MG63 (cell line): Measurements from ENCODE around the gene HERC3. TPM values are rescaled to one million over a fixed set of nuclear protein-coding genes. Genes with fewer than 3 reads are reported as not detected.

Source experiments
- DNase-seq: peaks from one replicate; pipeline ENCODE4 v3.0.0-alpha.2; 2020
- H3K27me3 ChIP-seq: fragments of 250-450 bp; sonication (Bioruptor Pico); 2 replicates; pipeline ENCODE4 v1.5.1; 2020; ENCODE audit warnings: mild to moderate bottlenecking, moderate library complexity
- H3K36me3 ChIP-seq: fragments of 250-450 bp; sonication (Bioruptor Pico); 2 replicates; pipeline ENCODE4 v1.5.1; 2020; ENCODE audit warnings: mild to moderate bottlenecking, moderate library complexity
- H3K4me3 ChIP-seq: fragments of 250-450 bp; sonication (Bioruptor Pico); 2 replicates; pipeline ENCODE4 v1.5.1; 2020; ENCODE audit warnings: mild to moderate bottlenecking, moderate library complexity
- H3K9me3 ChIP-seq: fragments of 250-450 bp; sonication (Bioruptor Pico); 2 replicates; pipeline ENCODE4 v1.5.1; 2020; ENCODE audit warnings: mild to moderate bottlenecking, moderate library complexity
- total RNA-seq: library from RNA; depleted of rRNA; stranded (reverse); fragments of >200 nt; shearing (Covaris generic); gene quantifications from 2 replicates; pipeline ENCODE4 v1.2.3, GENCODE V29; 2014; ENCODE audit warnings: low replicate concordance; rRNA removed

HERC3 gene
- 3.3 and 26.0 TPM in 2 replicates for total RNA-seq

DNA sequence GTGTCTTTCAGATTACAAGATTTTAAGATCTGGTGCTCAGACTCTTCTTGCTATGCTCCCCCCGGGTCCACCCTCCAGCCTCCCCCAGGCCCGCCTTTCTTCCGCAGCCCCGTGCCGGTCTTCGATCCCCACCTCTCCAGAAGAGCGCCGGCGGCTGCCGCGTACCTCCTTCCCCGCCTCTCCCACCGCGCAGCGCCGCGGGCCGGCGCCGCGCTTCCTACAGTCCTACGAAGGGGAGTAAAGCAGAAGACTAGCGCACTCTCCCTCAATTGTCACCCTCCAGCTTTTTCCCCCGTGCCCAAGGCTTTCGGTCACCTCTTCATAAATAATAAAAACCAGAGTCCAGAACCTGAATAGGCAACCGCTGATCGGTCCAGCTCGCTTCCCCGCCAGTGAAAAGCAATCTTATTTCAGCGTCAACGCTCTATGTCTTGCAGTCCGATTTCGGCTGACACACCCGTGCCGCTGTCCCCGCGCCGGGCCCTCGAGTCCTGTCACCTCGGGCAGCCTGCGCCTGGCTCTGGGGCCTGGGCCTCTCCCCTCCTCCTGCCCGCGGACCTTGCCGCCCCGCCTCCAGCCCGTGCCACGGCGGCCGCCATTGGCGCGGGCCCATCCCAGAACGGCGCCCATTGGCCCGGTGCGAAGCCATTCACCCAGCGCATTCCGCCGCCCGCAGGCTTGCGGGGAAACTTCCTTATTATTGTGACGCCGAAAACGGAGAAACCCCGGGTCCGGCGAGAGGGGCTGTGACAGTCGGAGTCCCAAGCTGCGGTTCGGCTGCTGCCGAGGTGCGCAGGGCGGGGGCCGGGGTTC, at the start of gene HERC3:
TSS of gene HERC3 (plus strand) at position 694 of the 813 bp plus-strand sequence. CDS start 13,344 bp downstream, outside the sequence.
- peak; percentile 82 for DNase-seq
- peak within 1 kb of the TSS; percentile 71 for H3K4me3 ChIP-seq
- no peaks in the 10 kb centered on the region for H3K36me3 ChIP-seq
- H3K27me3 ChIP-seq = no peaks in the 10 kb centered on the region
- H3K9me3 ChIP-seq = no peaks in the 10 kb centered on the region

DNA sequence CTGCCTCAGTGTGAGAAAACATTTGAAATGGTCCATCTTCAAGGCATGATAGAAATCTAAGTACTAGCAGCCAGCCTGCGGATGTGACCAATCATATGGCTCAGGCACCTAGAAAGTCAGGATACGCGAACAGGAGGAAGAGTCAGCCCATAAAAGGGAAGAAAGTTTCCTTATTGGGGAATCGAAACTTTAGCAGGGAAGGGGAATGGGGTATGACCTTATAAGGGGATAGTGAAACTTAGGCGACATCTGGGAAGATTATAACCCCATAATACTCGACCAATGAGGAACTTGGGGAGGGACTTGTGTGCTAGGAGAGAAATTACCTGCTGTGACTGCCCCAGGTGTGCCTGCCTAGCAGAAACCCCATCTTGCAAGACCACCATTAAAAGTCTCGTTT, 42.5 kb upstream of the HERC3 start:
- Histone ChIP-seq H3K9me3 (no peaks in the 10 kb centered on the region), H3K4me3 (no peak overlapping the region), H3K36me3 (no peaks in the 10 kb centered on the region), H3K27me3 (no peaks in the 10 kb centered on the region)
- DNase-seq = no peak

DNA sequence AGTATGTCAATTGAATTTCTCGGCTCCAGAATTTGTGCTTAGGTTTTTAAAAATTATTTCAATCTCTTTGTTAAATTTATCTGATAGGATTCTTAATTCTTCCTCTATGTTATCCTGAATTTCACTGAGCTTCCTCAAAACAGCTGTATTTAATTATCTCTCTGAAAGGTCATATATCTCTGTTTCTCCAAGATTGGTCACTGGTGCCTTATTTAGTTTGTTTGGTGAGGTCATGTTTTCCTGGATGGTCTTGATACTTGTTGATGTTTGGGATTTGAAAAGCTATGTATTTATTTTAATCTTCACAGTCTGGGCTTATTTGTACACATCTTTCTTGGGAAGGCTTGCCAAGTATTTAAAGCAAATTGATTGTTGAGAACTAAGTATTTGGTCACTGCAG, 24.7 kb upstream of the HERC3 start:
- Histone ChIP-seq H3K36me3 (no peaks in the 10 kb centered on the region), H3K4me3 (no peak overlapping the region), H3K27me3 (no peaks in the 10 kb centered on the region), H3K9me3 (no peaks in the 10 kb centered on the region)
- no peak for DNase-seq

DNA sequence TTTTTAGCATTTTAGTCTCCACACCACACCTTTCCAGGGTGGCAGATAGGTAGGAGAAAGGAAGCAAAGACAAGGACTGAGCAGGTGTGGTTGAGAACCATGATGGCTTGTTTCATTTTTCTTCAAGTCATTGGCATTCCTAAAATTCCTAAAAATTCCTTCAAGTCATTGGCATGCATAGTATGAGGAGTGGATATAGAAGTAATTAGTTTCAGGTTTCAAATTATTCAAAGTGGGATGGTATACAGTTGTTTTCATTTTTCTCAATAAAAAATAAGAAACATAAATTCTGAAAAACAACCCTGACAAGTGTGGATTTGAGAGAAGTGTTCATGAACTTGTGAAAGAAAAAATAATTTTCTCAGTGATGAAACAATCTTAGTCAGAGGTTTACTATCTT, 22.3 kb upstream of the HERC3 start:
- Histone ChIP-seq H3K9me3 (no peaks in the 10 kb centered on the region), H3K36me3 (no peaks in the 10 kb centered on the region), H3K4me3 (no peak overlapping the region), H3K27me3 (no peaks in the 10 kb centered on the region)
- DNase-seq = no peak

DNA sequence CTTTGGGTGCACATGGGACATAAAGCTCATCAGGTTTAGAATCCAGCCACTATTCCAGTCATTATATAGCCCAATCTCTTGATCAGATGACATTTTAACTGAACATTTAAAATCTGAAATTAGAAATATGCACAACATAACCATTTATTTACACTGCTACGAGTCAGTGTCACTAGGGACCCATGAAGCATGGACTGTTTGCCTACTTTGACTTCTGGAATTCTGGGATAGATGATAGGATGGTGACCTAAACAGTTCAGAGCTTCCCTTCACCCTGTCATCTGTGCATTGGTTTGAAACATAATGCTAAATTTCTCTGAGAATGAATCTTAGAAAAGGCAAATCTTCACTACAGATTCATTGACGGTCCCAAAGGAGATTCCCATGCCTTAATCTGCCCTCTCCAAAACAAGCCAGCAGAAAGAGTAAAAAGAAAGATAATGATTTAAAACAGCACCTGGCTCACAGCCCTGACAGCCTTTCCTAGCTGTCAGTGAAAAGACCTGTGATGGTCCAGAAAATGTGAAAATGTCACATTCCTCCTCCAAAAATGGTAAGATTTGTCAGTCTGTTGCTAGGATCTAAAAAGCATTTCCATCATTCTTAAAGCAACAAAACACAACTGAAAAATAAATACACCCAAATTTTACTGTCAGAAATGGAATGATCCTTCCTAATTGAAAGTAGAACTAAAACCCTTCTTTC, 18.9 kb upstream of the HERC3 start:
- H3K4me3 ChIP-seq = no peak overlapping the region
- H3K9me3 ChIP-seq = no peaks in the 10 kb centered on the region
- H3K27me3 ChIP-seq = no peaks in the 10 kb centered on the region
- H3K36me3 ChIP-seq = no peaks in the 10 kb centered on the region
- DNase-seq = no peak

DNA sequence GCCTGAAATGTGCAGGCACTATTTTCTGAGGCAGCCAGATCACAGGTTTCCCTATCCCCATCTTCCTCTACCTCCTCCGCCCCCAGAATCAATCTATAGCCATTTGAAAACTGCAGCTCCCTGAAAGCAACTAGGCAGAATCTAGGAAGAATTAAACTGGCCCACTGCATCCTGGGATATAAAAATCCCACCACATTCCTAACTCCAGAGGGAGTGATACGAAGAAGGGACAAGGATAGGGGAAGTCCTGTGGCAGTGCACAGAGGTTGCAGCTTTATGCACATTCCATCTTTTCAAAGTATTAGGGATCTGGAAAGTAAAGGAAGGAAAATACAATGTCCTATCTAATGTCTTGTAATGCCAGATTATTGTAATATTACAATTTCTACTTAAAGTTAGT, 18.3 kb upstream of the HERC3 start:
- DNase-seq = no peak
- no peaks in the 10 kb centered on the region for H3K36me3 ChIP-seq
- H3K27me3 ChIP-seq = no peaks in the 10 kb centered on the region
- no peak overlapping the region for H3K4me3 ChIP-seq
- no peaks in the 10 kb centered on the region for H3K9me3 ChIP-seq

DNA sequence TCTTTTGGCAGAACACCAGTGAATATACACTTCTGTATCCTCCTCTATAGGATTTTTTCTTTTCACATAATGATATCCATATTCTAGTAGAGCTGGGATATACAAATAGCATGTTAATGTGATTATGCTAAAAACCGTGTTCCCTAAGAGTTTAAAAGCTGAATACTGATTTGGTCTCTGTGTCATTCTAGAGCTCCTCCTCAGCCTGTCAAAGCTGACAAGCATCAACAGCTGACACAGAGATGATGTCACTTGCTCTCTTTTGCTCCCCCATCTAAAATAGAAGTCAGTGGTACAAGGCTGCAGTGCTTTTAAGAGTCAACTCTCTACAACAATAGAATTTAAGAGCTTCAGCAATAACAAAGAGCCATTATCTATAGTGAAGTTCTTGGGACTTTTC, 17.1 kb upstream of the HERC3 start:
- Histone ChIP-seq H3K4me3 (no peak overlapping the region), H3K36me3 (no peaks in the 10 kb centered on the region), H3K9me3 (no peaks in the 10 kb centered on the region), H3K27me3 (no peaks in the 10 kb centered on the region)
- no peak for DNase-seq

DNA sequence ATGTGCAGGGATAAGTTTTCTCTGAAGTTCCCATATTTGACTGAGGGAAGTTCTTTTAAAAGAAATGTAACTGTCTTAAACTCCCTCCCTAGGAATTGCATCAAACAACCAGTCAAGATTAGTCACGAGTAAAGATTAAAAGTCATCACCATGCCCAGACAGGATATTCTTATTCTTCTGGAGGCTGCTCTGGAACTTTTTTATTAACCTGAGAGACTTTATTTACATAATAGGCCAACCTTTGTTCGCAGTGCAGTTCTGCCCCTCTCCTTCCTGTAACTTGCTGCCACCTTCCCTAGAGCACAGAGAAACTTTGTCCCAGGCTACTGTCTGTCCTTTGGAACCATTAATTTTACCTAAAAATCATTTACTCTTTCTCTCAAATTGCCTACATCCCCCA, 9.8 kb upstream of the HERC3 start:
- no peak for DNase-seq
- Histone ChIP-seq H3K9me3 (no peaks in the 10 kb centered on the region), H3K4me3 (no peak overlapping the region), H3K27me3 (no peaks in the 10 kb centered on the region), H3K36me3 (no peaks in the 10 kb centered on the region)

DNA sequence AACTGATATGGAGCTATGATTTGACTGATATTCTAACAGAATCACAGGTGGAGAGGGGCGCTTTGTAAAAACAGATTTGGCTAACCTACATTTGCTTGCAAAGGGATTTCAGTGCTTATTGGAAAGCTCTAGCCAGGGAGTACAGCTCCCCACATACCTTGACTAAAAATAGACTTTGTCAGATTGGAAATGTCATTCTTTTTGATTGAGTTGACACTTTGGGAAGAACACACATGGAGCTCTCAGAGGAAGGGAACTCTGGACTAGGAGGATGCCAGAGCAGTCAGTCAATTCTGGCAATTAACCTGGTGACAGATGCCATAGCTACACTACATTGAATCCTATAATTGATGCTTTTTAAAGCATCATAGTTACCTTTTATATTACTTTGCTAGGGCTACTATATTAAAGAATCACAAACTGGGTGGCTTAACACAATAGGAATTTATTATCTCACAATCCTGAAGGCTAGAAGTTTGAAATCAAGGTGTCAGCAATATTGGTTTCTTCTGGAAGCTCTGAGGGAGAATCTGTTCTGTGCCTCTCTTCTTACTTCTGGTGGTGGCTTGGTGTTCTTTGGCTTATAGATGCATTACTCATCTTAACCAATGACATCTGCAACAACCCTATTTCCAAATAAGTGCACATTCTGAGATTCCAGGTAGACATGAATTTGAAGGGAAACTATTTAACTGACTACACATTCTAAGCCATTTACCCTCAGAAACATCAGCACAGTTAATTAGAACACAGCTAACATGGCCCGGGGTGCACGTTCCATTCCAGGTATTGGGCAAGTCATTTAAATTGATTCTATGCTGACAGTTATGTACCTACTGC, 8.4 kb upstream of the HERC3 start:
- H3K9me3 ChIP-seq = no peaks in the 10 kb centered on the region
- no peak for DNase-seq
- H3K36me3 ChIP-seq = no peaks in the 10 kb centered on the region
- no peak overlapping the region for H3K4me3 ChIP-seq
- no peaks in the 10 kb centered on the region for H3K27me3 ChIP-seq

DNA sequence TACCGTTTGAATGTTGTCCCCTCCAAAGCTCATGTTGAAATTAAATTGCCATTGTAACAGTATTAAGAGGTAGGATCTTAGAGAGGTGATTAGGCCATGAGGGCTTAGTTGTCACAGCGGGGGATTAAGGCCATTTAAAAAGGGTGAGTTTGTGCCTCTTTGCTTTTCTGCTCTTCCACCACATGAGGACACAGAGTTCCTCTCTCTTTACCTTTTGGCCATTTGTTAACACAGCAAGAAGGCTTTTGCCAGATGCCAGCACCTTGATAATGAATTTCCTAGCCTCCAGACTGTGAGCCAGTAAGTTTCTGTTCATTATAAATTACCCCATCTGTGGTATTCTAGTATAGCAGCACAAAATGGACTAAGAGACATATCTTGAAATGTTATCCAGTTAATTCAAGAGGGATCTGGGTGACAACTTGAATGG, 7.8 kb upstream of the HERC3 start:
- H3K36me3 ChIP-seq = no peaks in the 10 kb centered on the region
- H3K9me3 ChIP-seq = no peaks in the 10 kb centered on the region
- no peak overlapping the region for H3K4me3 ChIP-seq
- no peaks in the 10 kb centered on the region for H3K27me3 ChIP-seq
- no peak for DNase-seq

DNA sequence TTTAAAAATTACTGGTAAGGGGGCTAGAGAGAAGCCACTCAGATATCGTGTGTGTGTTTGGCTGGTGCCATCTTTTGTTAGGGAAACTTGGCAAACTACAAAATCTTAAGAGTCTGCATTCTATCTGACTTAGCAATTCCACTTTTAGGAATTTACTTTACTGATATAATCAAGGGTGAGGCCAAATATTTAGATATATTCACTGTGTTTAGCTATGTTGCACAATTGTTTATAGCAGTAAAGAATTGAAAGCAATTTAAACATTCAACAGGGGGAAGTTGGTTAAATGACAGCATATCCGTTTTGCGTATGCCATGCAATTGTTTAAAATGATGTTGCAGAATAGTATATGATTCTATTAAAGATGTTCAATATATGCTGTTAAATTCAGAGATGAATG, 6.4 kb upstream of the HERC3 start:
- no peak overlapping the region for H3K4me3 ChIP-seq
- no peaks in the 10 kb centered on the region for H3K27me3 ChIP-seq
- no peak for DNase-seq
- no peaks in the 10 kb centered on the region for H3K9me3 ChIP-seq
- no peaks in the 10 kb centered on the region for H3K36me3 ChIP-seq

DNA sequence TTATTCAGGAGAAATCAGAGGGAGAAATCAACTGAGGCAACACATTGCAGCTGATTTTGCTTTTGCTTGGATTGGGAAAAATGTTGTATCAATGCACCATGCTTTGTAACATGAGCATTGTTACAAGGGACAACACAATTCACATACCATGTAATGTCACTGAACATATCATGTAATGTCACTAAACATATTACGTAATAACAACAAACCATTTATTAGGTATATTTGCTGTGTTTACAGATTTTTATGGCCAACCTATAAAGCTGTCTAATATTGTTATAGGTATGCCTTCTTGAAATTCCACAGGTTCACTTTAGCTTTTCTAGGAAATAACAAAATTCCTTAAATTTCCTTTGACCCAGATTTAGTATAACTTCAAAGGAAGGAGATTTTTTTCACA, 5.0 kb upstream of the HERC3 start:
- Histone ChIP-seq H3K27me3 (no peaks in the 10 kb centered on the region), H3K4me3 (no peak overlapping the region), H3K36me3 (no peaks in the 10 kb centered on the region), H3K9me3 (no peaks in the 10 kb centered on the region)
- DNase-seq = no peak

DNA sequence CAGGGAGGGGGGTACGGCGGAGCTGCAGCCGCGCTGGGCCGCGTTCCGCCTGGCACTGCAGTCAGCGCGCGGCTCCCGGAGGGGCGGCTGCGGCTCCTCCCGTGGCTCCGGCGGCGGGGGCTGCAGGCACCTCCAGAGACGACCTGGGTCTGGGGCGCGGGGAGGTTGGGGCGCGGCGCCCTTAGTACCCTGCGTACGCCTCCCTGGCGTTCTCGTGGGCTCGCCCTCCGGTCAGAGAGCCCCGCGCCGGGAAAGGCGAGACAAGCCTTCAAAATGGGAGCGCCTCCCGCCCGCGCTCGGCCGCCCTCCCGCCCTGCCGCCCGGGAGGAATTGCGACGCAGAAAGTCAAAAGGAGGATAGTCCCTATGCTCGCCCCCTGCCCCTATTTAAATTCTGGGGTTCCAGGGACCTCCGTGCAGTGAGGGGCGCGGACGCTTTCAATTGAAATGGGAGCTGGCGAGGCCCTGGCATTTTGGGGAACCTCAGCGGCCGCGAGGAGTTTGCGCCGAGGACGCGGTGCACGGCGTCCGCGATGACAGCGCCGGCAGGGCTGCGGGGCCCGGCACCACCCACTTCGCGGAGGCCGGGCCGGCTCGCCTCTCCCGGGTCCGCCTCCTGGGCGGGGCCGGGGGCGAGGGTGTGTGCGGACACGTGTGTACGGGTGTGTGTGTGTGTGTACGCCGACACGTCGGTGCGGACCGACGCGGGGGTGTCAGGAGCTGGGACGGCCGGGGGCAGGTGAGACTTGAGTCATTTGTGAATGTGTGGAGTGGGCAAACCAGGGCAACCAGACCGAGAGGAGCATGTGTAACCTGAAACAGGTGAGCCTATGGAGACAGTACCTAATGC, 544 bp downstream of the HERC3 start:
- peak; percentile 72 for DNase-seq
- no peaks in the 10 kb centered on the region for H3K9me3 ChIP-seq
- peak overlapping the region; percentile 71 for H3K4me3 ChIP-seq
- no peaks in the 10 kb centered on the region for H3K27me3 ChIP-seq
- no peaks in the 10 kb centered on the region for H3K36me3 ChIP-seq

DNA sequence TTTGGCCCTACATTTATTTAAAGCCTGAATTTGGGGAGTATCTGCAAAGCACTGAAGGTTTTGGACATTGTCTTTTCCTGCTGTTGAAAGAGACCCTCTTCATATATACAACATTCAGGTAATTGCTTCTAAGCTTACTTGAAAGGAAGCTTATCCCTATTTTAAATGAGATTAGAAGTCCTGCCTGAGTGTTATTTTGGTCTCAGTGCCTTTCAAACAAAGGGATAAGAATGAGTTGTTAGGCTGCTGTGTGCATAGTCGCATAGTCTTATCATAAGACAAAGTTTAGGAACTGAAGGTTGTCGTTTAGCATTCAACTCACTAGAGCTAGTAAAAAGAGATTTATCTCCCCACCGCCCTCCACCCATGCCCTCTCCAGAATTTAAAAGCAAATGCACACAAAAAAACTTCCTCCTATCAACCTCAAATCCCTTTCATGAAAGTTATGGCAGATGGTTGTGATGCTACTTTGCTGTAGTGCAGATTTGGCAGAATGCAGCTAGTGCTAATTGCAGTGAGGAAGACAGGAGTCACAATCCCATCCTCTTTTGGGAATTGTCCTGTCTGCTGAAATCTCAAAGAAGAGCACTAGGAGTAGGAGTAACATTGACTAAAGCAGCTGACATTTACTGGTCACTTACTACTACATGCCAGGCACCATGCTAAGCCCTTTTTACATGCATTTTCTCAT, 5.8 kb downstream of the HERC3 start:
- Histone ChIP-seq H3K9me3 (no peaks in the 10 kb centered on the region), H3K27me3 (no peaks in the 10 kb centered on the region), H3K4me3 (no peak overlapping the region), H3K36me3 (no peaks in the 10 kb centered on the region)
- DNase-seq = no peak

DNA sequence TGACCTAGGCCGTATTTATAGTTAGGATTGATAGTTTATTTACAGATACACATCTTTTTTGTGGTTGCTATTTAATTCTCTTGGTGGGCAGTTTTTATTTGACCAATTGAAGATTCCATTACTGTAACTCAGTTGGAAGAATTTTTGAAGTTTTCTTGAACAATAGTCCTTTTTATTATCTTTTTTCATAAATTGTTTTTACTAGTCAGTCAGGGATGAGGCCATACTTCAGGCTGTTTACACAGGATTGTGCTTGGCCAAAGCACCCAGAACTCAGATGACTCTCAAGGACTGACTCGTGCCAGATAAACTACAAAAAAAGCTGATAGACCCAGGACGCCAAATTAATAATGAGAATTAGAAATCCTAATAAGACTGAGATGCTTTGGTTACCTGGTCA, 7.0 kb downstream of the HERC3 start:
- no peaks in the 10 kb centered on the region for H3K27me3 ChIP-seq
- H3K9me3 ChIP-seq = no peaks in the 10 kb centered on the region
- DNase-seq = peak; percentile 10
- H3K36me3 ChIP-seq = no peaks in the 10 kb centered on the region
- H3K4me3 ChIP-seq = no peak overlapping the region

DNA sequence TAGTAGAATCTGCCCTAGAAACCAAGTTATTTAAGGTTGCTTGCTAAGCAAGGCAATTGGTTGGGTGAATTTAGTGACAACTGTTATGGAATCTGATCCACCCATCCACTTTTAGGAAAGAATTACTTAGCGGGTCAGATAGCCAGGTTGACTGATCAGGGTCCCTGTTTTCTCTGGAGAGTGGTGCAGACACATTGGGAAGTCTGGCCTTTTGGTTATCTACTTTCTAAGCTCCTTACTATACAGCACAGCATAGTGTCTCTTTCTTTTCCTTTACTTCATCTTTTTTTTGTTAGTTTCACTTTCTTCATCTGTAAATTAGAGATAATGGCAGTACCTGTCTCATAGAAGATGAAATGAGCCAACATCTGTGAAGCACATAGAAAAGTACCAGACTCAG, 7.4 kb downstream of the HERC3 start:
- Histone ChIP-seq H3K9me3 (no peaks in the 10 kb centered on the region), H3K4me3 (no peak overlapping the region), H3K27me3 (no peaks in the 10 kb centered on the region), H3K36me3 (no peaks in the 10 kb centered on the region)
- DNase-seq = no peak
